ENCODE results near the gene TPPP. TPM values are rescaled to one million over a fixed set of nuclear protein-coding genes. Genes with fewer than 3 reads are reported as not detected.
"Not testable (repeated sequence)": the region's sequence is repeated elsewhere in the genome, so short reads cannot be mapped to it uniquely, and the experiment has no call there.

Gene TPPP
- total RNA-seq, 1 experiment from 2014 or later, result 1.8 TPM

DNA sequence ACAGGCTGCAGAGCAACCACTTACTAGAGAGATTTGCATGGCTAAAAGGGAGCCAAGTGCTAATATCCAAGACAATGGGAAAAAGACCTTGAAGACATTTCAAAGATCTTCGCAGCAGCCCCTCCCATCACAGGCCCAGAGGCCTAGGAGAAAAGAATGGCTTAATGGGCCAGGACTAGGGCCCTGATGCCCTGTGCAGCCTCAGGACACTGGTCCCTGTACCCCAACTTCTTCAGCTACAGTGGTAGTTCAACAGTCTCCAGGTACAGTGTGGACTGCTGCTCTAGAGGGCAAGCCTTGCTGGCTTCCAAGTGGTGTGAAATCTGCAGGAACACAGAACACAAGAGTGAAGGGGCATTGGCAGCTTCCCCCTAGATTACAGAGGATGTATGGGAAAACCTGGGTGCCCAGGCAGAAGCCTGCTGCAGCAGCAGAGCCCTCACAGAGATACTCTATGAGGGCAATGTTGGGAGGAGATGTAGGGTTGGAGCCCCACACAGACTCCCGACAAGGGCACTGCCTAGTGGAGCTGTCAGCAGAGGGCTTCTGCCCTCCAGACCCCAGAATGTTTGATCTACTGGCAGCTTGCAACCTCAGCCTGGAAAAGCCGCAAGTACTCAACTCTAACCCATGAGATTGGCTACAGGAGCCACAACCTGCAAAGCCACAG lies 15.8 kb upstream of the TPPP start:
- CTCF ChIA-PET; POLR2A ChIA-PET; DNase-seq (ENCODE audit: low spot score); H3K4me3 Mint-ChIP-seq; H3K27ac Mint-ChIP-seq; H3K4me1 Mint-ChIP-seq: not testable (repeated sequence)
- Mint-ChIP-seq H3K9me3 (peaks cover 19% of the 10 kb centered on the region), H3K27me3 (ENCODE audit: low read depth) (peaks cover 22% of the 10 kb centered on the region), H3K36me3 (peaks cover 17% of the 10 kb centered on the region)
- ATAC-seq, result peak; percentile 60

DNA sequence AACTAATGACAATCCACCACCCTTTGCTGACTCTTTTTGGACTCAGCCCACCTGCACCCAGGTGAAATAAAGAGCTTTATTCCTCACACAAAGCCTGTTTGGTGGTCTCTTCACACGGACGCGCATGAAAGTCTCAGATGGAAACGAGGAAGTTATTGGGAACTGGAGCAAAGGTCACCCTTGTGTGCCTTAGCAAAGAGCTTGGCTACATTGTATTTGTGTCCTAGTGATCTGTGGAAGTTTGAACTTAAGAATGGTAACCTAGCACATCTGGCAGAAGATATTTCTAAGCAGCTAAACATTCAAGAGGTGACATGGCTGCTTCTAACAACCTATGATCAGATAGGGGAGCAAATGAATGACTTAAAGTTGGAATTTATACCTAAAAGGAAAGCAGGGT lies 15.2 kb upstream of the TPPP start:
- CTCF ChIA-PET; ATAC-seq; POLR2A ChIA-PET; H3K4me1 Mint-ChIP-seq; H3K27ac Mint-ChIP-seq; DNase-seq (ENCODE audit: low spot score); H3K4me3 Mint-ChIP-seq: not testable (repeated sequence)
- Mint-ChIP-seq H3K36me3 (peaks cover 17% of the 10 kb centered on the region), H3K9me3 (peaks cover 19% of the 10 kb centered on the region), H3K27me3 (ENCODE audit: low read depth) (peaks cover 19% of the 10 kb centered on the region)

DNA sequence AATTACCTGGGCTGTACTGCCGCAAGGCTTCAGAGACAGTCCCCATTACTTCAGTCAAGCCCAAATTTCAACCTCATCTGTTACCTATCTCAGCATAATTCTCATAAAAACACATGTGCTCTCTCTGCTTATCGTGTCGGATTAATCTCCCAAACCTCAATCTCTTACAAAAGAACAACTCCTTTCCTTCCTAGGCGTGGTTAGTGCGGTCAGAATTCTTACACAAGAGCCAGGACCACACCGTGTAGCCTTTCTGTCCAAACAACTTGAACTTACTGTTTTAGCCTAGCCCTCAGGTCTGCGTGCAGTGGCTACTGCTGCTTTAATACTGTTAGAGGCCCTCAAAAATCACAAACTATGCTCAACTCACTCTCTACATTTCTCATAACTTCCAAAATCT lies 13.0 kb upstream of the TPPP start:
- DNase-seq (ENCODE audit: low spot score); CTCF ChIA-PET; ATAC-seq; POLR2A ChIA-PET; H3K4me1 Mint-ChIP-seq; H3K27ac Mint-ChIP-seq; H3K4me3 Mint-ChIP-seq: not testable (repeated sequence)
- Mint-ChIP-seq H3K36me3 (peaks cover 11% of the 10 kb centered on the region), H3K9me3 (peaks cover 20% of the 10 kb centered on the region), H3K27me3 (ENCODE audit: low read depth) (peaks cover 32% of the 10 kb centered on the region)

DNA sequence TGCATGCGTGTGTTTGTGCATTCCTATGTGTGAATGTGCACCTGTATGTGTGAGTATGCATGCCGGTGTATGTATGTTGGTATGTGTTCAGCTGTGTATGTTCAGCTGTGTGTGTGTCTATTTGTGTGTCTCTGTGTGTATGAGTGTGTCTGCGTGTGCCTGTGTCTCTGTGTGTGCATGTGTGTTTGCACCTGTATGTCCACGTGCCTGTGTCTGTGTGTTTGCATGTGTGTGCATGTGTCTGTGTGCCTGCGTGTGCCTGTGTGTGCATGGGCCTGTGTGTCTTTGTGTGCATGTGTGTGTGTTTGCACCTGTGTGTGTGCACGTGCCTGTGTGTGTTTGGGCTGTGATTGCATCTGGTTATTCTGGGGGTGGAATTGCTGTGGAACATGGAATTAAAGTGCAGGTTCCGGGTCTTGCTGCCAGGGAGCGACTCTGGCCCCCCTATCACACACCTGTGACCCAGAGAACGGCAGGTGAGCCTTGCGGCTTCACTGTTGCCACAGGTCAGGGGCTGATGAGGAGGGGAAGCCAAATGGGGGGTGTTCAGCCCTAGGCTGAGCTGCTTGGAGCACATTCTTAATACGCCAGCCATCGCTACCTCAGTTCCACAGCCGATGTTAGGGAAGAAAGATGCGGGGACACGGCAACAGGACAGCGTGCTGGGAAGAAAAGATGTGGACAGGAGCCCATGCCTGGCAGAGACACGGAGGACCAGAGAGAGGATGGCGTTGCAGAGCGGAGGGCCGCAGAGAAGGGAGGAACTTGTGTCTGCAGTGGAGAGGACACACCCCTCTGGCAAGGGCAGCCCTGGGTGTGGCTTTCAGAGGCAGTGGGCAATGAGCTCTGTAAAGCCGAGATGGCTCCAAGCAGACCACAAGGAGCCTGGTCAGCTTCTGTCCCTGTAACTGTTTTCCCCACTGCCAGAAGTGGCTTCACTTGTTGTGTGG lies 3.9 kb upstream of the TPPP start:
- not testable (repeated sequence) for H3K36me3 Mint-ChIP-seq
- peaks cover 61% of the 10 kb centered on the region for H3K27me3 Mint-ChIP-seq (ENCODE audit: low read depth)

DNA sequence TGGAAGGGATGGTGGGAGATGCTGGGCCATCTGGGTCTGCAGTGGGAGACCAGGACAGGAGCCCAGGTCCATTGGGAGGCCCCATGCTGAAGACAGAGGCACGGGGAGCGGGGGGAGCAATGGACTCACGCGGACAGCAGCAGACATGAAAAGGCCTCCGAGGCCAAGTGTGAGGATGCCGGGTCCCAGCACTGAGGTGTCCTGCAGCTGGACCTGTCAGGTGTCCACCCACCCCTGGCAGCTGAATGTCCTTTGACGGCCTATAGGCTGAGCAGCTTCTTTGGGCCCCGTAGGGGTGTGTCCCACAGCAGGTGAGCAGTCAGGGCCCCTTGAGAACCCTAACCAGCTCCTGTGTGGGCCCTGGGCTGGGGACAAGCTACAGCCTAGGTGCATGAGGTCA lies 3.0 kb upstream of the TPPP start:
- Mint-ChIP-seq H3K9me3 (peaks cover 14% of the 10 kb centered on the region), H3K27me3 (ENCODE audit: low read depth) (peaks cover 53% of the 10 kb centered on the region)
- H3K4me3 Mint-ChIP-seq; DNase-seq (ENCODE audit: low spot score); H3K36me3 Mint-ChIP-seq; H3K27ac Mint-ChIP-seq; CTCF ChIA-PET; POLR2A ChIA-PET; ATAC-seq; H3K4me1 Mint-ChIP-seq: not testable (repeated sequence)

More for the DNA sequence above, 3.9 kb upstream of the TPPP start:
- POLR2A ChIA-PET; DNase-seq (ENCODE audit: low spot score); ATAC-seq; H3K4me3 Mint-ChIP-seq; H3K27ac Mint-ChIP-seq; H3K4me1 Mint-ChIP-seq; CTCF ChIA-PET: not testable (repeated sequence)
- peaks cover 14% of the 10 kb centered on the region for H3K9me3 Mint-ChIP-seq

DNA sequence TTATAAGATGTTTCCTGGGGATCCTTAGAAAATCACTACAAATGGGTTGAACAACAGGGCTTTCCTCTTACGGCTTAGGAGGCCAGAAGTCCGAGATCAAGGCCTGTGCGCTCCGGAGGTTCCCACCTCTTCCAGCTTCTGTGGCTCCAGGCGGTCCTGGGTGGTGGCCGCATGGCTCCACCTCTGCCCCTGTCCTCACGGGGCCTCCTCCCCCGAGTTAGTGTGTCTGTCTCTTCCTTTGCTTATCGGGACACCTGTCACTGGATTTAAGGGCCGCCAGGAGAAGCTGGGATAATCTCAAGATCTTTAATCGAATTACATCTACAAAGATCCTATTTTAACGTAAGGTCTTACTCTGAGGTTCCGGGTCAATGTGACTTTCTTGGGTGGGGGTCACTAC lies 2.3 kb upstream of the TPPP start:
- H3K4me3 Mint-ChIP-seq; H3K4me1 Mint-ChIP-seq; H3K27ac Mint-ChIP-seq; ATAC-seq; DNase-seq (ENCODE audit: low spot score); H3K36me3 Mint-ChIP-seq; CTCF ChIA-PET; POLR2A ChIA-PET: not testable (repeated sequence)
- peaks cover 46% of the 10 kb centered on the region for H3K27me3 Mint-ChIP-seq (ENCODE audit: low read depth)
- peaks cover 14% of the 10 kb centered on the region for H3K9me3 Mint-ChIP-seq

DNA sequence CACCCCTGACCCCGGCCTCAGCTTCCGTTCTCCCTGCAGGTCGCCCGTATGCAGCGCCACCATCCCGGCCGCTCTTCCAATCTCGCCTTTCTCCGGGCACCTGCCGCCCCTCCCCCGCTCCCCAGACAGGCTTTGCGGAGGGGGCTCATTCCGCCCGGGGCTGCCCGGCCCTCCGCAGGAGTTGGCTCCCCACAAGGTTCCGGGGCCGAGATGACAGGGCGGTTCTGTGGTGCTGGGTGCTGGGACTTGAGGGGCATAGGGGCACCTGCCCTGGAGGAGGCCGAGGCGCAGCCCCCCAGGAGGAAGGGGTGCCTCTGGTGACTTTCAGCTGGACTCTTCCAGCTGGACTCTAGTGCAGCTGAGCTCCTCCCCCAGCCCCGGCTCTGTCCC lies 885 bp upstream of the TPPP start:
- H3K36me3 Mint-ChIP-seq; H3K27ac Mint-ChIP-seq; H3K9me3 Mint-ChIP-seq; H3K4me1 Mint-ChIP-seq; CTCF ChIA-PET; DNase-seq (ENCODE audit: low spot score); POLR2A ChIA-PET: not testable (repeated sequence)
- ATAC-seq, result peak; percentile 3
- peak overlapping the region; percentile 49 for H3K4me3 Mint-ChIP-seq
- peaks cover 33% of the 10 kb centered on the region for H3K27me3 Mint-ChIP-seq (ENCODE audit: low read depth)

DNA sequence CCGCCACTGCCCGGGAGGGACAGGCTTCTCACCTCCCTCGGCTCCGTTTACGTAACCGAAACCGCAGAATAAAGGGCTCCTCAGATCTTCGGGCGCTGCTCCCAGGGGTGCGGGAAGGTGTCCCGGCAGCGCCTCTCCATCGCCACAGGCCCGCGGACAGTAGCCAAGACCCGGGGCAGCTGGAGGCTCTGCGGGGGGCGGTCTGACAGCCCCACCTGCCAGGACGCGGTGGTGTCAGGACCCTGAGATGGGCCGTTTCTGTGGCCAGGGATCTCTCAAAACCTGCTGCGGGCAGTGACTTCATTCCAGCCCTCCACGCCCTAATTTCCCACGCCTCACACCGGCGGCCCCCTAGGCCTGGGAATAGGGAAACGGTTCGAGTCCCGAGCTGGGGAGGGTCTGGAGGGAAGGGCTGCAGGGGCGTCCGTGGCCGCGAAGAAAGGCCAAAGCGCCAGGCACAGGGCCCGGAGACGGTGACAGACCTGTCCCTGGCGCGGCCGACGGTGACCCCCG lies 567 bp downstream of the TPPP start:
- H3K9me3 Mint-ChIP-seq; CTCF ChIA-PET; H3K36me3 Mint-ChIP-seq; POLR2A ChIA-PET; H3K27ac Mint-ChIP-seq; H3K4me1 Mint-ChIP-seq; DNase-seq (ENCODE audit: low spot score): not testable (repeated sequence)
- H3K4me3 Mint-ChIP-seq, result 0 out of 2 replicates have a peak overlapping the region, but pooled peaks have one; percentile 29
- H3K27me3 Mint-ChIP-seq (ENCODE audit: low read depth), result peaks cover 21% of the 10 kb centered on the region
- peak; percentile 11 for ATAC-seq
